GM21529 (cell line): ENCODE data around the gene CTNND2.

Experiments used
- ATAC-seq: cut with Tn5 transposase; IDR thresholded peaks from one replicate; pipeline ENCODE4 v1.9.1; 2021; ENCODE audit not compliant: unreplicated experiment

CTNND2 gene

DNA sequence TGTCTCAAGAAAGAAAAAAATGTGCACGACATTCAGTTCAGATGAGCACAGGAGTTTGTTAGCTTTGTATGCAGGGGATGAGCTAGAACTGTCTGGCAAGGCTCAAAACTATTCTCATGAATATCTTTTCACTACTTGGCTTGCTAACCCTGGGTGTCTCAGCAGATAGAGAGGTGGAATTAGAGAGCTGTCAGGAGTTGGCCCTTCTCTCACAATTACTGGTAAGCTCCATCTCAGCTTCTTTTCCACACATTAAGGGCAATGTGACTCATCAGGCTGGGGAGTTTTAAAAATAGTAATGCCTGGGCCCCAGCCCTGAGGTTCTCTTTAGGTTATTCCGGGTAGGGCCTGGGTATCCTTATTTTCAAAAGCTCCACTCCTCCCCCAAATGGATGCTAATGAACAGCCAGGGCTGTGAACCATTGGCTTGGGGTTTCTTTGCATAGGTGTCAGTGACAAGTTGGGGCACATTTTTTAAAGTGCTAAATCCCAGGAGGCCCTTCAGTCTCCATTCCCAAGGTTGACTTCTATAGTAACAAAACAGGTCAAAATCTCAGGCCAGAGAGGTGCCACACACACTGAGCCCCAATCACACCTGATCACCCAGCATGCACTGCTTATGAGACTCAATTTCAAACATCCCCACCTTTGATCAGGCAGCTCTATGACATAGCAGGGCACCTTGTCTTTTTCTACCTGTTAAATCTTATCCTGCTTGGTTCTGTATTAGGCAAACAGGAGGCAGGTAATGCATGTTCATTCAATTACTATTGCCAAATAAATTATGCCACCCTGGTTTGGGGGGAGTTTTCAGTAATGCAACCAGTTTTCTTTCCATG lies 903.5 kb downstream of the CTNND2 start:
- ATAC-seq: no peak

DNA sequence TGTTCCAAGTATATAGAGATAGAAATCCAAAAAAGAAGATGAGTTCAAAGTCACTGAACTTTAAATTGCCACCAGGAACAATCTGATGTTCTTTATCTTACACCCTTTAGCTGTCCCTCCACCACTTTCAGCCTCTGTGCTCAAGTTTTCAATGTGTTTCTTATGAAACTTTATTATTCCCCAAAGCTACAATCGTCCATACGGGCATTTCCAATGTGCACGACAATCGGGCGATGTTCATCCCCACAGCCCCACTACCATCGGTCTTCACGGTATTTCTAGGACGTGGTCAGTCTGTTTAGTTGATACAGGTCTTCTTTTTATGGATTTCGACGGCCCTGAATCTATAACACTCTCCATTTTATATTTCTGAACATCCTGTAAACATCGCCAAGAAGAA lies 904.5 kb downstream of the CTNND2 start:
- ATAC-seq: no peak

DNA sequence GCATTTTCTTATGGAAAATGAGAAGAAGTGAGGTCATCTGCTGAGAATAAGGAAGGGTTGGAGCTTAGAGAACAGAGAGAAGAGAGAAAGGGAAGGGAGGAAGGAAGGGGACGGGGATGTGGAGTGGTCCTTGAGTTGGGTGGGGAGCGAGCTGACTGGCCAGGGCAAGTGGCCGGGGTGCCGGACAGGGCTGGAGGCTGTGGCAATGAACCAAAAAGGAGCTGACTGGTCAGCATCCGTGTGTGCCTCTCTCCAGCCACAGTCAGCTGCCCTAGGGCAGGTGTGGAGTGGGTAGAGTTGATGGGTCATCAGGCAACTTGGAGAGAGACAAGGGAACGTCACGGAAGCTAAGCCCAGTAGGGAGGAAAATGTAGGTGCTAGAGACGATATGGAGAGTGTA lies 908.4 kb downstream of the CTNND2 start:
- no peak for ATAC-seq

DNA sequence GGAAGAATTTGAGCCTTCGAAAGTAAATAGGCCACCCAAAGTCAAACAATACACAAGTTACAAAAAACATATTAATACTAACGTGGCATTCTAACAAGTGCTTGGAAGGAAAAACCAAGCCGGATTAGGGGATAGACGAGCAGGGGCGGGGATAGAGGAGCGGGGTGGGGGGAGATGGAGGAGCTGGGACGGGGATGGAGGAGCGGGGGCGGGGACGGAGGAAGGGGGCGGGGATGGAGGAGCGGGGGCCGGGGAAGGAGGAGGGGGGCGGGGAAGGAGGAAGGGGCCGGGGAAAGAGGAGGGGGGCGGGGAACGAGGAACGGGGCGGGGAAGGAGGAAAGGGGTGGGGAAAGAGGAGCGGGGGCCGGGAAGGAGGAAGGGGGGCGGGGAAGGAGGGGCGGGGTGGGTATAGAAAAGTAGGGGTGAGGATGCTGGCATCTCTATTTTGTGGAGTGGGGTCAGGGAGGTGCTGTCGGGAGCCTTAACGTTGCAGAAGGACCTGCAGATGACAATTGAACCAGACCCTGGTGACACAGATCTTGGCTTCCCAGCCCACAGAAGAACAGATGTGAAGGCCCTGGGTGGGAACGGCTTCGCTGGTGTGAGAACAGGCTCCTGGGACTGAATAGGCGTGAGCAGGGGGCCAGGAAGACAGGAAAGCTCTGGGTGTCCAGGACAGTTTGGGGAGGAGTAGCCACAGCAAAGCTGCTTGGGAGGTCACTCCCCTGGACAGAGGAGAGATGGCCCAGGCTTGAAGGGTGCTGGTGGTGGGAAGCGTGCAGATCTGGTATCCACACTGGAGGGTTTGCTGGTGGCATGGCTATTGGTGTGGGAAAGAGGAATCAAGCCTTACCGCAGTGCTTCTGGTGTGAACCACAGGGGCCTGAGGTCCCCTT lies 909.9 kb downstream of the CTNND2 start:
- ATAC-seq: no peak

DNA sequence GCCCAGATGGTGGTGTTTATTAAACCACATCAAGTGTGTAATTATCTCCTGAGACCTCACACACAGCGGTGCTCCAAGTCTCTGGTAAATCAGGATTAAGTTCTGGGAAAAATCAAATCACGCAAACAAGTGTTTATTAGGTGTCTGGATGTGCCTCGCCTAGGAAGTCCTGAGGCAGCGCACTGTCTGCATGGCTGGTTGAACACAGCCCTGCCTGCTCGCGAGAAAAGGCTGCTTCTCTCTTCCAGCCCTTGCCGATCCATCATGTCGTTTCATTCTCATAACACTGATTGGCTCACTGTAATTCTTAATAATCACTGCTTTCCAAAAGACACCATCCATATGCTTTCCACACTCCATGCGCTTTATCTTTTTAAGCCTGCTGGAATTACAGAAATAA lies 913.6 kb downstream of the CTNND2 start:
- no peak for ATAC-seq

DNA sequence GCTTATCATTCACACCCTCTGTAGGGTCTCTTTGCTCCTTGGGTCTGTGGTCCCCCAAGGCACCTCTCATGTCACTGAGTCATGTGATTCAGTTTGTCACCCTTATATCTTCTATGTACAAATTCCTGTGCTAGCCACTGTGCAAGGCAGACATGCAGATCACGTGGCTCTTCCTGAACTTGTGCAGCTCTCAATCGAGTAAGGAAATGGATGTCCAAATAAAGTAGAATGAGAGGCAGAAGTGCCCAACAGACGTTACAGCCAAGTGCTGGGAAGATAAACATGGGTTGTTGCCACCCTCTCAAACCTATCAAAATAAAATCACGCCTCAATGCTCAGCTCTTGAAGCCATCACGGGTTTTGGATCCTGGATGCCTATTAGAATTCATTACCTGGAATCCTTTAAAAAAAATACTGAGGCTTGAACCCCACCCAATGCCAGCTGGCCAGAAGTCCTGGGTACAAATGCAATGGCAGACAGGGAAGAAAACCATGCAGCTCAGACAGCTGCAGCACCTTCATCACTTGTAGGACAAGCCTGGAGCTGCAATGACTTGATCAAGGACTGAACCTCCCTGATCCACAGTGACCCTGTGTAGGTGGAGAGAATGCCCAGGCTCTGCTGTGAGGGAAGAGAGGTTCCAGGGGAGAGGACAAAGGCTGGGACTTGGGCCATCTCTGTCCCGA lies 914.5 kb downstream of the CTNND2 start:
- ATAC-seq: no peak

DNA sequence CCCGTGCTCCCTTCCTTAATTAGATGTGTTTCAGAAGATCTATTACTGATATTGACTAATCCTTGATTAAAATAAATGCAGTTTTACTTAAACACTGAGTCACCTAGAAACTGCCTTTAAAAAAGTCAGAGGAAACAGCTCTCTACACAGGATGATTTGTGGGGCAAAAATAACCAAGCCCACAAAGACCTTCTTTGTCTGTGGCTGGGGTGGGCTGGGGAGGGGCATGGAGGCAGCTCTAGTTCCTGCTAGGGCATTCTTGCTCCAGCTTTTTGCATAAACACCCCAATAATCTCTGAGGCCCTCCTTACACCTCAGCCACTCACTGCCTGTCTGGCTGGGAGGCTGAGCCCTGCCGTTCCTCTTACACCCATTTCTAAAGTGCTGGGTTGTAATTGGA lies 915.6 kb downstream of the CTNND2 start:
- no peak for ATAC-seq

DNA sequence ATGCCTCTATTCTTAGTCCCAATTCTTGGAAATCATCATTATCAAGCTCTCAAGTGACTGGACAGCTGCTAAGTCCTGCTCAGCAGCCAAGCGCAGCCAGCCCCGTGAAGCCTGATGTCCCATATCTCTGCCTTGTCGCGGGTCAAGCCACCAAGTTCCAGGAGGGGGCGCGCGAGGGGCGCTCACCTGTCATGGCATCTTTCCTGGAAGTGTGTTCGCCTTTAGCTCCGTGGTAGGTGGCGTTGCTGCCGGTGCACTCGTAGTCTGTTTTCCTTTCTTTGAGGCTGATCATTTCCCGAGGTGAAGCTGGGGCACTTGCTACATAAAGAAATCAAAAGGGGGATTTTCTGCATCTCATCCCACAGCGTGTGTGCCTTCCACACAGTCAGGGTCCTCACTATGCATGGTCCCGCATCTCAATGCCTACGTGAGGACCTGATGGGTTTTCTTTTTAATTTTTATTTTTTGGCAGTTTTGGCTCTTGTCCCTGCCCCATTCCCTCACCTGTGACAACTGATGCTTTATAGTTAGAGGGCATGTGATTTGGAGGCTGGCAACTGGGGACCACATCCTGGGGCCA lies 916.2 kb downstream of the CTNND2 start:
- ATAC-seq: peak; percentile 93

DNA sequence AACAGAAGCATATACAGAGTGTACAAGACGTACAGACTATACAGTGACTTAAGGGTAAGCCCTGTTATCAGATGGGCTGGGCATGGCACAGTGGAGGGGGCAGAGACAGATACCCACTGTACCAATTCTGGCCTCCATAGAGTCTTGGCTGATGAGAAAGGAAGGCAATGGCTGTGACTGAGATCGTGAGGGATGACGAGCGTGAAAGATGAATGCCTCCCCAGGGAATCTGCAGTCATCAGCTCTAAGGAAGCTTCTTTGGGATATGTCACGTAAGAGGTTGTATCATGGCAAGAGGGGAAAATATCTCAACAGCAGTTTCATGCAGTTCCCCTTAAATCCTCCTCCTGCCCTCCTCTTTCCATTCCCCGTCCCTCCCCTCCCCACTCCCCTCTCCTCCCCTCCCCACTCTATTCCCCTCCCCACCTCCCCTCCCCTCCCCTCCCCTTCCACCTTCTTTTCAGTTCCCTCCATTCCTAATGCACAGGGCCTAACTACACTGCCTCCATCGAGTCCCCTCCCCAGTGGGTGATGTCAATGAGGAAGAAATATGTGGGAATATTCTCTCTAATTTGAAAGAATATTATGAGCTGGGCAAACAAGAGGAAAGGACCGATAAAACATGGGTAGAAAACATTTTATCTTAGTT lies 916.8 kb downstream of the CTNND2 start:
- ATAC-seq: no peak

DNA sequence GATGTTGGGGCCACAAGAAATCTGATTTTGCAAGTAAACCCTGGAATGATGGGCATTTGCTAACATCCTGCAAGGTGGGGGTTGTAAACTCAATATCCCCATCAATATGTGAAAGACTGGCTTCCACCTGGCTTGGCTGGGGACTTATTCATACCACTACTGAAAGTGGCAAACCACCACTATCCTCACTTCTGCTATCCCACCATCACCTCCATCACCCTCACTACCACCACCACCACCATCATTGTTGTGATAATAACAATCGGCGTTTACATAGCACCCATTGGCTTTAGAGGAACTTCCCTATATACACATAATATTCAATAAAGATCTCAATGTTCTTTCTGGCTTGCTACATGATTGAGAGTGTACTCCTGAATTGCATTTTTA lies 918.5 kb downstream of the CTNND2 start:
- ATAC-seq: peak; percentile 38

DNA sequence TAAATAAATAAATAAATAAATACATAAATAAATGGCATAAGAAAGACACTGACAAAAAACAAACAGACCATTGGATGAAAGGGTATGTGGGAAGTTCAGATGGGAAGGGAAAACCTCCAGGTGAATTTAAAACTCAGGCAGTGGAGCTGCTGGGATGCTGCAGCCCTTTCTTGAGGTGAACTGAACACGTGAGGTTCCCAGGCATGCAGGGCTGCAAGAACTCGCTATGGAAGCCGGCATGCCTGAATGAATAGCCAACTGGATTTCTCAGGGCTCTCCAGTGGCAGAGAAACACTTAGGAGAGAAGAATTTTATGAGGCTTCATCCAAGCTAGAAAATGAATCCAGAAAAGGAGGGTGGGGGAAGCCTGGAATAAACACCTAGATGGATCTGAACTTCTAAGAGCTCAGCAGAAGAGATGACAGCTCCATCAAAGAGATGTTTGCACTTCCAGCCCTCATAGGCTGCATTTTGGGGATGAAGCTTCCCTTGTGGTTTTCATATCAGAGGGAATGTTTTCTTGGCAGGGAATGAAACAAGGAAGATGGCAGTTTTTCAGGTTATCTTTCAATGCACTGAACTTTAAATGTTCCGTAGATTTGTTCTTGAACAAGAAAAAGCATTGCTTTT lies 919.0 kb downstream of the CTNND2 start:
- ATAC-seq: no peak

DNA sequence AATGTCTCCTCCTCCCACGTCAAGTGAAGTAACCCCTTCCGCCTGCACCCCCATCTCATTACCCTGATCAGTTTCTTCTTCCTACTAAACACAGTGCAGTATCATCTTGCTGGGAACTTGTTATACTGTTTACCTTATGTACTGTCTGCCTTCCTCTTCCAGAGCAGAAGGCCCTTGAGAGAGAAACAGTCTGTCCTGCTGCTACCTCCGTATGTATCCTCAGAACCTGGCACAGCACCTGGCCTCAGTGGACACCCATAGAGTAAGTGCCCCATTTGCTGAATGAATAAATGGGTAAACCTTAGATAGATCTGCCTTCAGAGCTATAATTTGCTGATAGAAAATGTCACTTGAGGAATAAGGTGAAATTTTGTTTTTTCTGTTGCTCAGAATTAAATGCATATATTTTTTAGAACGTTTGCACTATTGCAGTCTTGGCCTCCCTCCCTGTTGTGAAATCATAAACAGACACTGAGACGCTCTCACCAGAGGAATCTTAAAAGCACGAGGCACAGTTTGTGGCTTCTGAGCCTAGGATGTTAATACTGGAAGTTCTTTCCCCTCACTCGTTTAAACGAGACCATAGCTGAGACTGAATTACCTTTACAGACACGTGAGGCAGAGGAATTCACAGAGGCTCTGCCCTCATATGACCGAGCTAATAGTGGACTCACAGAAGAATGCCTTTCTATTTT lies 920.1 kb downstream of the CTNND2 start:
- ATAC-seq: no peak

DNA sequence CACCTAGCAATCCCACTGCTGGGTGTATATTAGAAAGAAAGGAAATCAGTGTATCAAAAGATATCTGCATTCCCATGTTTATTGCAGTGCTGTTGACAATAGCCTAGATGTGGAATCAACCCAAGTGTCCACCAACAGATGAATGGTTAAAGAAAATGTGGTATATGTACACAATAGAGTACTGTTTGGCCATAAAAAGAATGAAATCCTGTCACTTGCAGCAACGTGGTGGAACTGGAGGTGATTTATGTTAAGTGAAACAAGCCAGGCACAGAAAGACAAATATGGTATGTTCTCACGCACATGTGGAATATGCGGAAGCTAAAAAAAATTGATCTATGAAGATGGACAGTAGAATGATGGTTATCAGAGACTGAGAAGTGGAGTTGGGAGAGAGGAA lies 921.6 kb downstream of the CTNND2 start:
- no peak for ATAC-seq

DNA sequence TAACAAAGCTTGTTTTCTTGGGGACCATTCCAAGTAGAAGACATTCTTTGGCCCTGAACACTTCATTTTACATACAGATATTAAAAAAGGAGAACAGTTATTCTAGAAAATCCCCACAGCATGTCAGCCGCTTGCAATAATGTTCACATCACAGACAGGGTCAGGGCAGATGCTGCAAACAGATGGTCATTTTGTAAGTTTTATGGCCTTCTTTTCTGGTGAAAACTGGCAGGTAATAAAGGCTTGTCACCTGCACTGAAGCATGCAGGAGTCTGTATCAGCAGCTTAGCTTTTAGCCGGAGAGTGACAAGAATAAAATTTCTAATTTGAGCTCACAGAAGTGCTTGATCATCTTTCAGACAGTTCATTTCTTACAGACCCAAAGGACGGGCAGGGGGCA lies 922.3 kb downstream of the CTNND2 start:
- no peak for ATAC-seq

DNA sequence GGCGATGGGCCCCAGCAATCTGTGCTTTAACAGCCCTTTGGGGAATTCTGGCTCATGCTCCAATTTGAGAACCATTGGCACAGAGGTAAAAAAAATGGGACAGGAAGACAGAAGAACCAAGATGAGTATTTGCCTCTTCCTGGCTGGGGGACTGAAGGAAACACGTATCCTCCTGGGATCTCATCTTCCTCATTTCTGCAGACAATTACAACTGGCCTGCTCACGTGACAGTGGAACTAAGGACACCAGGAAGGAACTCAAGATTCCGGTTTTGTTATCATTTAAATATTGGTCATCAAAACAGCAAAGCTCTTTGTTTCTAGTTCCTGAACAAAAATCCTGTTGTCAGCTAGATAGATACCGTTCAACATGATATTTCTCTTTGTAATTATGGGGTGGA lies 927.2 kb downstream of the CTNND2 start:
- no peak for ATAC-seq

DNA sequence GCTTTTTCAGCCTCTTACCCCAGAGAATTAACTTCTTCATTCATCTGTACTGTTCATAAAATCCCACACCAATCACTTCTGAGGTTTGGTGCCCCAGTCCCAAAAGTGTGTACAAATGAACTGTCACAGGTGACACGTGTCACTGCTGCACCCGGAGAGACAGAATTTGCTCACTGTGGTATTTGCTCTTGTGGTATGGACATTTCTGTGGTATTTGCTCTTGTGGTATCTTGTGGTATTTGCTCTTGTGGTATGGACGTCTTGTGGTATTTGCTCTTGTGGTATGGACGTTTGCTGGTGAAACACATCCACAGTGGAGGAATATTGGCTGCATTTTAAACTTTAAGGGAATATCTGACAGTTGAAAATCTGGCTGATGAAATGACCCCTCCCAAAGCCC lies 928.3 kb downstream of the CTNND2 start:
- ATAC-seq: no peak

DNA sequence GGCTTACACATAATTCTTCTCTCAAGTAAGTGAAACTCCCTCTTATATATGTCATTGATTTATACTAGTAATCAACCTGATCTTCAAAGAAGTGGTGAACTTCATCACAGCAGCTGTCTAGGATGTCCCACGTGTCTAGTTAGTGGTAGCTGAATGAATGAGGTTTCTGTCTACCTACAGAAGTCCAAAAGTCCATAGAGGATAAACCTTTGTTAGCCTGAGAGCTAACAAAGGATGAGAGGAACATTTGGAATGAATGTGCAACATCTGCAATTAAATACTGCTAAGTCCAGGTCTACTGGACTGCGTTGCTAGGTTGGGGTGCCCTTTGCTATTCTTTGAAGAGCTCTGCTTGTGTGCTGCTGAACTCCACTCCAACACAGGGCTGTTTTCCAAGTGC lies 929.4 kb downstream of the CTNND2 start:
- ATAC-seq: no peak

DNA sequence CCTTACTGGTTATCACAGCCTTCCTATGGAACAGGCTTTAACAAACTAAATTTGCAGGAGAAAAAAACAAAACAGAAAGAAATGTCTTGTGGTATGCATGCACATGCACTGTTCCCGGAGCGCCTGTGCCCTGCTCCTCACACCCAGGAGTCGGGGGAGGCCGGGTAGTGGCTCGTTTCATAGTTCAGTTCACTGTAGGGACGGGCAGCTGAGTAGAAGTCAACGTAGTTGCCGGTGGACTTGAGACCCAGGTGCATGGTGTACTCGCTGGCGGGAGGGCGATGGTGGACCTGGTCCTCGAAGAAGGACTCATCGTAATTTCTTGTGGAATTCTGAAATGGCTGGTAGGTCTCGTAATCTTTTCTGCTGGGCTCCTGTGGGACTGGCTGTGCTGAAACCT lies 930.9 kb downstream of the CTNND2 start:
- ATAC-seq: no peak

DNA sequence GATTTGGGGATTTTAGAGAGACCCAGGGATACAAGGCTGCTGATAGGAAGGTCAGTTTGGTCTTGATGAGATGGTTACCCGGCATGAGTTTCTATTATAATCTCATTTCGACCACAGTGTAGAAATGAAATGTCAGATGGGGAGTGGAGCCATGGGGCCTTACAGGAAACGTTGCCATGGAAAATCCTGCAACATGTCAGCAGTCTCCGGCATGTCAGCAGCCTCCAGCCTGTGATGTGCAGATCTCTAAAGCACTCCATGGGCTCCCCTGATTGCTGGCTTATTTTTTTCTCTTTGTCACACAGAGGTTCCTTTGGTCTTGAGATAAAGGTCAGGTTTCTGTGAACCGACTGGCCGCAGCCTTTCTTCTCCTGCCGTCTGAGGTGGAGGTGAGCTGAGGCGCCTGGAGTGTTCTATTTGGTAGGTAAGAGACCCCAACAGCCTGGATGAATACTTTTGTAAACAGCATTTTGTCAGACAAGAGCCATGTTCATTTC lies 934.5 kb downstream of the CTNND2 start:
- ATAC-seq: no peak

DNA sequence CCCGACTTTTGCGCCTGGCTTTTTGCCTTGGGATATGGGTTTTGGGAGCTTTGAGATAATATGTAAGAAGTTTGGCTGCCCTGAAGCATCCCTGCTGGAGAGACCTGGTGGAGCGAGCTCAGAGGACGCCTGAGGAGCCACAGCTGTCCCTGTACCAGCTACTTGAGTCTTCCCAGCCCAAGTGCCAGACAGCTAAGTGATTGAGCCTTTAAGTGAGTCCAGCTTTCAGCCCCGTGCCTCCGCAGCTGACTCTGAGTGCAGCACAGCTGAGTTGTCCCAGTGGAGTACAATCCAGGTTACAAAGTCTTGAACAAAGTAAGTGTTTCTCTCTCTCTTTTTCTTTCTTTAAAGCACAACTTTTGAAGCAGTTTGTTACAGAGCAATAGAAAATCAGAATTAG lies 939.4 kb downstream of the CTNND2 start:
- ATAC-seq: no peak
